ENCODE measurements around the gene ERFL. TPM values are rescaled to one million over a fixed set of nuclear protein-coding genes. Genes with fewer than 3 reads are reported as not detected.

Gene ERFL
- total RNA-seq, 1 experiment from 2014 or later, result 0.79 TPM

DNA sequence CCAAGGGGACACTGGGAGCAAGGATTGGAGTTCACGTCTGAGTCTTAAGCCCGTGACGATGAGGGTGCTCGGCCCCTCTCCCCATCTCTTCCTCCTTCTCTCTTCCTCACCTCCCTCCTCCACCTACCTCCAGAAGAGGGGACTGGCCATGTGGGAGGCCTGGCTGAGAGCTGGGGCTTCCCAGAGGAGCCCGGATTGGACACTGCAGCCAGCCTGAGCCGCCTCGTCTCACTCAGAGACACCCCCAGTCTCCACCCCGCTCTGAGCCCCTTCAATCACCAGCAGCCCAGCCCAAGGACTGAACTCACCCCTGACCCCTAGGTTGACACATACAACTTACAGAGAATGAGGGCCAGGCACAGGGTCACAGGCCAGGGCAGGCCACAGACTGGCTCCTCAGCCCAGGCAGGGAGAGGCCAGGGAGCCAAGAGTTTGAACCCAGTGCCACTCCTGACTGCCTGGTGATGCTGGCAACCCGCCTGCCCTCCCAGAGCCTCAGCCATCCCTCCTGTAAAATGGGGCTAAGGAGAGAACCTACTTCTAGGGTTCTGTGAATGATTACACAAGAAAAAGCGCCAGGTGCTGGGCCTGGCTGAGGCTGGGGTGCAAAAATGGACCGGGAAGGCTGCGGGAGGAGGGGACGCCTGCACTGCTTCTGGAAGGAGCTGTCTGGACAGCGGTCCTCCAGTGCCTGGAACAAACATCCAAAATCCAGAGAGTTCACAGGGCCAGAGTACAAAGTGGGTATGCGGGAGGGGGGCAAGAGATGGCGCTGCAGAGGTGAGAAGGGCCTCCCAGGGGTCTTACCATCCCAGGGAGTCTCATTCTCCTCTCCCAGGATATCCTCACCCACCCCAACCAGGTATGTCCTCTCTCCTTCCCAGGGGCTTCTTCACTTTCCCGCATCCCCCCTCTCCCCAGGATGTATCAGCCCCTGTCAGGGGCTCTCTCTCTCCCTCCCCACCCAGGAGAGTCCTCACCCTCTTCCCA lies 50.0 kb downstream of the ERFL start (continued):
- TF ChIP-seq, protein P1, sequence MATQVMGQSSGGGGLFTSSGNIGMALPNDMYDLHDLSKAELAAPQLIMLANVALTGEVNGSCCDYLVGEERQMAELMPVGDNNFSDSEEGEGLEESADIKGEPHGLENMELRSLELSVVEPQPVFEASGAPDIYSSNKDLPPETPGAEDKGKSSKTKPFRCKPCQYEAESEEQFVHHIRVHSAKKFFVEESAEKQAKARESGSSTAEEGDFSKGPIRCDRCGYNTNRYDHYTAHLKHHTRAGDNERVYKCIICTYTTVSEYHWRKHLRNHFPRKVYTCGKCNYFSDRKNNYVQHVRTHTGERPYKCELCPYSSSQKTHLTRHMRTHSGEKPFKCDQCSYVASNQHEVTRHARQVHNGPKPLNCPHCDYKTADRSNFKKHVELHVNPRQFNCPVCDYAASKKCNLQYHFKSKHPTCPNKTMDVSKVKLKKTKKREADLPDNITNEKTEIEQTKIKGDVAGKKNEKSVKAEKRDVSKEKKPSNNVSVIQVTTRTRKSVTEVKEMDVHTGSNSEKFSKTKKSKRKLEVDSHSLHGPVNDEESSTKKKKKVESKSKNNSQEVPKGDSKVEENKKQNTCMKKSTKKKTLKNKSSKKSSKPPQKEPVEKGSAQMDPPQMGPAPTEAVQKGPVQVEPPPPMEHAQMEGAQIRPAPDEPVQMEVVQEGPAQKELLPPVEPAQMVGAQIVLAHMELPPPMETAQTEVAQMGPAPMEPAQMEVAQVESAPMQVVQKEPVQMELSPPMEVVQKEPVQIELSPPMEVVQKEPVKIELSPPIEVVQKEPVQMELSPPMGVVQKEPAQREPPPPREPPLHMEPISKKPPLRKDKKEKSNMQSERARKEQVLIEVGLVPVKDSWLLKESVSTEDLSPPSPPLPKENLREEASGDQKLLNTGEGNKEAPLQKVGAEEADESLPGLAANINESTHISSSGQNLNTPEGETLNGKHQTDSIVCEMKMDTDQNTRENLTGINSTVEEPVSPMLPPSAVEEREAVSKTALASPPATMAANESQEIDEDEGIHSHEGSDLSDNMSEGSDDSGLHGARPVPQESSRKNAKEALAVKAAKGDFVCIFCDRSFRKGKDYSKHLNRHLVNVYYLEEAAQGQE (IDR thresholded peaks at IDR 0.05; ENCODE audit: low read depth), result no peak
- TF ChIP-seq CBX3 (IDR thresholded peaks at IDR 0.05; ENCODE audit: low read depth) (no peak), SP1 (IDR thresholded peaks at IDR 0.05; ENCODE audit: low read depth) (no peak), TCF7L2 (IDR thresholded peaks at IDR 0.05; ENCODE audit: borderline replicate concordance, extremely low read depth, insufficient read depth, insufficient read length) (no peak), EZH2phosphoT487 (IDR thresholded peaks at IDR 0.05; ENCODE audit: borderline replicate concordance) (no peak)
- TF ChIP-seq, protein P2, sequence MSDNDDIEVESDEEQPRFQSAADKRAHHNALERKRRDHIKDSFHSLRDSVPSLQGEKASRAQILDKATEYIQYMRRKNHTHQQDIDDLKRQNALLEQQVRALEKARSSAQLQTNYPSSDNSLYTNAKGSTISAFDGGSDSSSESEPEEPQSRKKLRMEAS (IDR thresholded peaks at IDR 0.05), result no peak

All from HCT116 (cell line).